GM19238 (cell line): ENCODE results near the gene RABL2A.
"Not testable (repeated sequence)": the region's sequence is repeated elsewhere in the genome, so short reads cannot be mapped to it uniquely, and the experiment has no call there.

Experiments
- DNase-seq: peaks from one replicate; pipeline ENCODE4 v3.0.0; 2011; ENCODE audit warnings: low spot score; ENCODE audit not compliant: insufficient read length

Gene RABL2A

DNA sequence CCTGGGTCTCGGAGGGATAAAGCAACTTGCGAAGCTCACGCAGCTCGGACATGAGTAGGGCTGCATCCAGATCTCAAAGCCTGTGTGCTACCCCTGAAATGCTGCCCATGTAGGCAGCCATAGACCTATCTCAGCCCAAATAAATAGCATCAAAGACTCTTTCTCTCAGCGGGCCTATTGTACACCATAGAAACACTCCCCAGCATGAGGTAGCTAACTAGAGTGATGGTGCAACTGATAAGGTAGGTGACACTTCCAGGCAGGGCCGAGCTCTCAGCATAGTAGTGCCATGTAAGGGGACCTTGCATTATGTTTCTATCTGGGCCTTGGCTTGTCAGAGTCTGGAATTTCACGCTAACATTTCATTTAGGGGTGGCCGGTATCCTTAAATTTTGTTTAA is 52.4 kb downstream of the RABL2A start:
- DNase-seq = no peak

DNA sequence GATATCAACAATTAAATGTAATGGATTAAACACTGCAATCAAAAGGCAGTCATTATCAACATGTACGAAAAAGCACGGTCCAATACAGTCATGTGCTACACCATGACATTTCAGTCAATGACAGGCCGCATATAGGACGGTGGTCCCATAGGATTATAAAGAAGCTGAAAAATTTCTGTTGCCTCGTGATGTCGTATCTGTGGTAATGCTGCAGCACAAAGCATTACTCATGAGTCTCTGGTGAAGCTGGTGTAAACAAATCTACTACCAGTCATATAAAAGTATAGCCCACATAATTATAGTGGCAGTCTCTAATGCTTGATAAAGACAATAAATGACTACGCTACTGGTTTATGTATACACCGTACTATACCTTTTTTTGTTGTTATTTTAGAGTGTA is 58.4 kb downstream of the RABL2A start:
- DNase-seq = no peak

DNA sequence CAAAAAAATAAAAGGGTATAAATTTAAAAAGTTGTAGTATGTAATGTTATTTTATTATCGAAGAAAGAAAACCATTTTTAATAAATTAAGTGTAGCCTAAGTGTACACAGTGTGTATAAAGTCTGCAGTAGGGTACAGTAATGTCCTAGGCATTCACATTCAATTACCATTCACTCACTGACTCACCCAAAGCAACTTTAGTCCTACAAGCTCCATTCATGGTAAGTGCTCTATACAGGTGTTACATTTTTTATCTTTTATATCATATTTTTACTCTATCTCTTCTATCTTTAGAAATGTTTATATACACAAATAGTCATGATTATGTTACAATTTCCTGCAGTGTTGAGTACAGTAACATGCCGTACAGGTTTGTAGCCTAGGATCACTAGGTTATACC is 59.5 kb downstream of the RABL2A start:
- no peak for DNase-seq

DNA sequence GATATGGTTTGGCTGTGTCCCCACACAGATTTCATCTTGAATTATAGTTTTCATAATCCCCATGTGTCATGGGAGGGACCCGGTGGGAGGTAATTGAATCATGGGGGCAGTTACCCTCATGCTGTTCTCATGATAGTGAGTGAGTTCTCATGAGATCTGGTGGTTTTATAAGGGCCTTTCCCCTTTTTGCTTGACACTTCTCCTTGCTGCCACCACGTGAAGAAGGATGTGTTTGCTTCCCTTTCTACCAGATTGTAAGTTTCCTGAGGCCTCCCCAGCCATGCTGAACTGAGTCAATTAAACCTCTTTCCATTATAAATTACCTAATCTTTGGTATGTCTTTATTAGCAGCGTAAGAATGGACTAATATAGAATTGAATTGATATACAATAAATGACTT is 63.8 kb downstream of the RABL2A start:
- not testable (repeated sequence) for DNase-seq
